A549 treated with dexamethasone at 1 μM for 4 hours (cell line): ENCODE data around the gene MYOZ3. TPM values are rescaled to one million over a fixed set of nuclear protein-coding genes. Genes with fewer than 3 reads are reported as not detected.

Source experiments
- total RNA-seq: library from RNA; stranded (reverse); fragments of 200-300 nt; extraction: Qiagen RNA extraction; gene quantifications from 5 replicates; pipeline ENCODE4 v1.2.3, GENCODE V29; 2022

The MYOZ3 gene
- total RNA-seq, result 0.02 to 0.18 TPM (median 0.09 TPM) in 4 of 5 replicates, not detected in the other

GRCh38 chr5:150661086-150661485 lies at the start of gene MYOZ3:
Gene MYOZ3, plus strand, starts transcription at chr5:150661251. Its CDS starts 1,691 bp downstream, at chr5:150662942.

GRCh38 chr5:150640311-150641005 lies 20.6 kb upstream of the MYOZ3 start, which contains the start of gene SYNPO:
Gene SYNPO, plus strand, starts transcription at chr5:150640660. Its CDS starts 7,616 bp downstream, at chr5:150648276.

GRCh38 chr5:150700594-150701377 lies 39.7 kb downstream of the MYOZ3 start, which contains the start of gene RBM22:
Gene RBM22, minus strand, starts transcription at chr5:150701062. Its CDS starts 77 bp downstream, at chr5:150700985.

Other genes with a start within 250 kb of the MYOZ3 start
- 0.14 TPM in 2 of 5 replicates, not detected in the others for gene CD74, start 248.3 kb upstream of the MYOZ3 start, total RNA-seq
- gene RPS14, start 211.5 kb upstream of the MYOZ3 start, total RNA-seq, result 2,222 to 2,838 TPM (median 2,317 TPM) in 5 replicates
- gene NDST1, start 153.1 kb upstream of the MYOZ3 start, total RNA-seq, result 44.3 to 71.3 TPM (median 66.2 TPM) in 5 replicates
- gene SYNPO, start 20.6 kb upstream of the MYOZ3 start, total RNA-seq, result 17.3 to 29.5 TPM (median 26.7 TPM) in 5 replicates
- 45.7 to 53.3 TPM (median 50.9 TPM) in 5 replicates for gene RBM22, start 39.8 kb downstream of the MYOZ3 start, total RNA-seq
- 16.6 to 24.2 TPM (median 20.5 TPM) in 5 replicates for gene DCTN4, start 97.8 kb downstream of the MYOZ3 start, total RNA-seq
- gene SMIM3, start 117.5 kb downstream of the MYOZ3 start, total RNA-seq, result 18.6 to 26.2 TPM (median 19.6 TPM) in 5 replicates
- gene IRGM, start 185.3 kb downstream of the MYOZ3 start, total RNA-seq, result 0.07 to 0.14 TPM (median 0.09 TPM) in 4 of 5 replicates, not detected in the other
- gene ZNF300, start 243.7 kb downstream of the MYOZ3 start, total RNA-seq, result 2.4 to 2.7 TPM (median 2.5 TPM) in 5 replicates